ENCODE data around the gene GALNT5. TPM values are rescaled to one million over a fixed set of nuclear protein-coding genes. Genes with fewer than 3 reads are reported as not detected.

GALNT5 gene
- total RNA-seq, 4 donors from 2014 or later = 0.08 to 0.71 (median 0.44) TPM

- 94 to 98% methylated on average over 2 of the region's 2 CpGs for WGBS, 2 donors
- TF ChIP-seq CTCF (IDR thresholded peaks at IDR 0.05) = no peak
- TF ChIP-seq POLR2A (IDR thresholded peaks at IDR 0.05) = no peak
- DNase-seq (ENCODE audit: low spot score in 2 of 2) = no peak
- H3K4me3 ChIP-seq (ENCODE audit: low read depth, poor library complexity, severe bottlenecking) = no peak overlapping the region
- intact Hi-C loops (cut with DNase I; ENCODE audit: low total_unique reads) = no loop called here
Measured at GRCh38 chr2:157318884-157319283, 61.4 kb downstream of the GALNT5 start.

GRCh38 chr2:157319795-157320194, 62.3 kb downstream of the GALNT5 start:
- DNase-seq (ENCODE audit: low spot score in 2 of 2) = no peak
- intact Hi-C loops (cut with DNase I; ENCODE audit: low total_unique reads) = no loop called here
- no peak for TF ChIP-seq POLR2A (IDR thresholded peaks at IDR 0.05)
- WGBS, 2 donors = 82 to 89% methylated on average over 2 of the region's 2 CpGs
- no peak overlapping the region for H3K4me3 ChIP-seq (ENCODE audit: low read depth, poor library complexity, severe bottlenecking)

- intact Hi-C loops (cut with DNase I; ENCODE audit: low total_unique reads) = no loop called here
- TF ChIP-seq POLR2A (IDR thresholded peaks at IDR 0.05) (no peak), CTCF (IDR thresholded peaks at IDR 0.05) (no peak)
- H3K4me3 ChIP-seq (ENCODE audit: low read depth, poor library complexity, severe bottlenecking) = no peak overlapping the region
- no peak for DNase-seq (ENCODE audit: low spot score in 2 of 2)
Measured at GRCh38 chr2:157320409-157320808, 62.9 kb downstream of the GALNT5 start.

GRCh38 chr2:157321466-157321865, 64.0 kb downstream of the GALNT5 start:
- no peak overlapping the region for H3K4me3 ChIP-seq (ENCODE audit: low read depth, poor library complexity, severe bottlenecking)
- intact Hi-C loops (cut with DNase I; ENCODE audit: low total_unique reads) = no loop called here
- 70 to 78% methylated on average over 2 of the region's 2 CpGs for WGBS, 2 donors
- DNase-seq (ENCODE audit: low spot score in 2 of 2) = no peak
- no peak for TF ChIP-seq CTCF (IDR thresholded peaks at IDR 0.05)

- TF ChIP-seq POLR2A (IDR thresholded peaks at IDR 0.05) = no peak
- no peak for TF ChIP-seq CTCF (IDR thresholded peaks at IDR 0.05)
- DNase-seq (ENCODE audit: low spot score in 2 of 2) = no peak
- no peak overlapping the region for H3K4me3 ChIP-seq (ENCODE audit: low read depth, poor library complexity, severe bottlenecking)
- WGBS, 2 donors = 90 to 94% methylated on average over 4 of the region's 4 CpGs
- intact Hi-C loops (cut with DNase I; ENCODE audit: low total_unique reads) = no loop called here
Measured at GRCh38 chr2:157322432-157322831, 64.9 kb downstream of the GALNT5 start.

- WGBS, 2 donors = 88 to 98% methylated on average over 2 of the region's 2 CpGs
- intact Hi-C loops (cut with DNase I; ENCODE audit: low total_unique reads) = no loop called here
Measured at GRCh38 chr2:157324331-157324843, 66.9 kb downstream of the GALNT5 start.

More at GRCh38 chr2:157324331-157324843, 66.9 kb downstream of the GALNT5 start:
- no peak for DNase-seq (ENCODE audit: low spot score in 2 of 2)
- no peak overlapping the region for H3K4me3 ChIP-seq (ENCODE audit: low read depth, poor library complexity, severe bottlenecking)
- TF ChIP-seq POLR2A (IDR thresholded peaks at IDR 0.05) (no peak), CTCF (IDR thresholded peaks at IDR 0.05) (no peak)
